Adrenal gland (tissue), 5 donors: ENCODE measurements around the gene RPS24.

ENCODE experiments used
- CTCF ChIP-seq, 6 experiments: fragments of 450-650 bp in 4 of 6; fragments of 200-600 bp in 2 of 6; sonication (generic) in 1 of 6; IDR thresholded peaks; 1 replicate in 5 of 6; 2 replicates in 1 of 6; pipeline versions ENCODE4 v1.5.1 to v1.8.0; 2016 to 2021; ENCODE audit warnings: antibody characterized with exemption in 6 of 6, mild to moderate bottlenecking in 2 of 6, moderate library complexity in 1 of 6
- POLR2A ChIP-seq, 2 donors: fragments of 450-650 bp; IDR thresholded peaks; one replicate each; pipeline ENCODE4 v1.6.1; 2017; ENCODE audit warnings: antibody characterized with exemption in 2 of 2, mild to moderate bottlenecking in 2 of 2, moderate library complexity in 1 of 2
- donor health status: DM: no; HTN: no; CAD: no.

GRCh38 chr10:78042752-78043104, 9.1 kb downstream of the RPS24 start:
- TF ChIP-seq CTCF (IDR thresholded peaks at IDR 0.05) (no peak), POLR2A (IDR thresholded peaks at IDR 0.05) (no peak)
